GM23338 (cell line): ENCODE measurements around the gene ZNF398. TPM values are rescaled to one million over a fixed set of nuclear protein-coding genes. Genes with fewer than 3 reads are reported as not detected.

Source experiments
- ATAC-seq: fragments of 200-7000 bp; cut with Tn5 transposase; 3 replicates; pipeline ENCODE4 v1.9.1; 2020
- DNase-seq: peaks from one replicate; pipeline ENCODE4 v3.0.0-alpha.2; 2015; ENCODE audit warnings: low spot score
- H2AFZ ChIP-seq: fragments of 200-600 bp; sonication (generic); 2 replicates; pipeline ENCODE4 v1.8.0; 2016; ENCODE audit warnings: antibody characterized with exemption, mild to moderate bottlenecking, moderate library complexity
- H3F3A ChIP-seq: fragments of 200-600 bp; sonication (generic); replicated peaks from 2 replicates; pipeline ENCODE4 v1.8.0; 2017; ENCODE audit warnings: antibody characterized with exemption, mixed run types, low read depth
- H3K27ac ChIP-seq: fragments of 200-600 bp; sonication (generic); 2 replicates; pipeline ENCODE4 v1.6.1; 2016; ENCODE audit warnings: low read depth
- H3K27me3 ChIP-seq: fragments of 200-600 bp; sonication (generic); 2 replicates; pipeline ENCODE4 v1.8.0; 2016; ENCODE audit warnings: mild to moderate bottlenecking, mixed run types, moderate library complexity; ENCODE audit not compliant: insufficient read depth
- H3K36me3 ChIP-seq: fragments of 200-600 bp; sonication (generic); 2 replicates; pipeline ENCODE4 v1.8.0; 2016; ENCODE audit warnings: mild to moderate bottlenecking; ENCODE audit not compliant: insufficient read depth
- H3K4me1 ChIP-seq: fragments of 200-600 bp; sonication (generic); 2 replicates; pipeline ENCODE4 v1.8.0; 2016; ENCODE audit warnings: mild to moderate bottlenecking, moderate library complexity; ENCODE audit not compliant: insufficient read depth
- H3K4me2 ChIP-seq: fragments of 200-600 bp; sonication (generic); 2 replicates; pipeline ENCODE4 v1.7.1; 2017; ENCODE audit warnings: mixed run types
- H3K4me3 ChIP-seq: fragments of 200-600 bp; sonication (generic); 2 replicates; pipeline ENCODE4 v1.6.1; 2016; ENCODE audit warnings: mixed run types
- H3K79me2 ChIP-seq: fragments of 200-600 bp; sonication (generic); replicated peaks from 2 replicates; pipeline ENCODE4 v1.8.0; 2017; ENCODE audit warnings: mild to moderate bottlenecking; ENCODE audit not compliant: insufficient read depth
- H3K9me2 ChIP-seq: fragments of 200-600 bp; sonication (generic); 2 replicates; pipeline ENCODE4 v1.8.0; 2017; ENCODE audit not compliant: insufficient read depth
- H4K20me1 ChIP-seq: fragments of 200-600 bp; sonication (generic); replicated peaks from 2 replicates; pipeline ENCODE4 v1.8.0; 2017; ENCODE audit warnings: mild to moderate bottlenecking; ENCODE audit not compliant: insufficient read depth
- H3K27ac Mint-ChIP-seq: 2 replicates; pipeline ENCODE4 v1.8.0; 2020; ENCODE audit warnings: inconsistent platforms, mild to moderate bottlenecking, moderate library complexity, mixed read lengths
- H3K27me3 Mint-ChIP-seq: 3 replicates; pipeline ENCODE4 v1.8.0; 2022; ENCODE audit warnings: low read depth, mild to moderate bottlenecking, moderate library complexity, mixed read lengths, inconsistent platforms; ENCODE audit not compliant: insufficient read depth, poor library complexity
- H3K36me3 Mint-ChIP-seq: 3 replicates; pipeline ENCODE4 v1.8.0; 2021; ENCODE audit warnings: low read depth, mild to moderate bottlenecking, inconsistent platforms, moderate library complexity, mixed read lengths
- H3K4me1 Mint-ChIP-seq: 3 replicates; pipeline ENCODE4 v1.8.0; 2020; ENCODE audit warnings: mild to moderate bottlenecking, inconsistent platforms, mixed read lengths
- H3K4me3 Mint-ChIP-seq: 3 replicates; pipeline ENCODE4 v1.8.0; 2021; ENCODE audit warnings: moderate library complexity, mild to moderate bottlenecking, inconsistent platforms, mixed read lengths
- H3K9me3 Mint-ChIP-seq: 3 replicates; pipeline ENCODE4 v1.8.0; 2020; ENCODE audit warnings: moderate library complexity, mild to moderate bottlenecking, inconsistent platforms, mixed read lengths
- CREB1 ChIP-seq: fragments of 250-450 bp; sonication (Bioruptor Pico); IDR thresholded peaks from 2 replicates; pipeline ENCODE4 v1.5.0; 2020; ENCODE audit warnings: low read depth, mild to moderate bottlenecking, moderate library complexity
- CTCF ChIP-seq, 2 experiments: fragments of 200-600 bp in 1 of 2; sonication (generic) in 1 of 2; conservative IDR thresholded peaks; 2 replicates each; pipeline versions ENCODE4 v1.5.1 to v1.6.1; 2016 to 2017; ENCODE audit warnings: antibody characterized with exemption in 2 of 2, low read depth in 2 of 2, mild to moderate bottlenecking in 2 of 2, moderate library complexity in 1 of 2
- EZH2 ChIP-seq: fragments of 200-600 bp; sonication (generic); IDR thresholded peaks from one replicate; pipeline ENCODE4 v1.8.0; 2017; ENCODE audit warnings: antibody characterized with exemption, mild to moderate bottlenecking, low read depth; ENCODE audit not compliant: unreplicated experiment
- POLR2AphosphoS5 ChIP-seq: IDR thresholded peaks from 2 replicates; pipeline ENCODE4 v1.6.1; 2016; ENCODE audit warnings: antibody characterized with exemption, low read depth
- REST ChIP-seq: IDR thresholded peaks from one replicate; pipeline ENCODE4 v1.6.1; 2018; ENCODE audit warnings: antibody characterized with exemption; ENCODE audit not compliant: unreplicated experiment
- STAT1 ChIP-seq: IDR thresholded peaks from one replicate; pipeline ENCODE4 v1.6.1; 2016; ENCODE audit warnings: antibody characterized with exemption; ENCODE audit not compliant: unreplicated experiment
- ZNF462 ChIP-seq: fragments of 250-450 bp; sonication (Bioruptor Pico); IDR thresholded peaks from 2 replicates; pipeline ENCODE4 v1.5.0; 2020; ENCODE audit warnings: mild to moderate bottlenecking, moderate library complexity
- polyA plus RNA-seq: library from polyadenylated mRNA; unstranded; fragments of >200 nt; fragmentation: Nextera tagmentation; extraction: Ambion mirVana; gene quantifications from 2 replicates; pipeline ENCODE4 v1.2.1, GENCODE V29; 2016
- total RNA-seq: library from RNA; depleted of rRNA; stranded (reverse); fragments of >200 nt; shearing (Covaris generic); gene quantifications from 2 replicates; pipeline ENCODE4 v1.2.3, GENCODE V29; 2014

ZNF398 gene
- total and polyA plus RNA-seq, 2 experiments from 2014 or later = 20.7 to 99.6 TPM

- TF ChIP-seq ZNF462 (CRISPR knock-in tag) (no peak), CREB1 (CRISPR knock-in tag) (no peak), POLR2AphosphoS5 (no peak)
Measured at GRCh38 chr7:149214020-149214720, 66.9 kb downstream of the ZNF398 start (continued).

GRCh38 chr7:149216402-149216801 is 69.1 kb downstream of the ZNF398 start:
- Mint-ChIP-seq H3K27me3 (peaks cover 5% of the 10 kb centered on the region), H3K4me1 (peaks cover 13% of the 10 kb centered on the region; the same call in 2 of the 3 replicates), H3K36me3 (peaks cover 85% of the 10 kb centered on the region), H3K27ac (no peak overlapping the region), H3K4me3 (no peak overlapping the region), H3K9me3 (no peaks in the 10 kb centered on the region)
- H3K27ac ChIP-seq = no peak overlapping the region
- no peaks in the 10 kb centered on the region for H3K79me2 ChIP-seq
- no peaks in the 10 kb centered on the region for H3K27me3 ChIP-seq
- peaks cover 15% of the 10 kb centered on the region for H4K20me1 ChIP-seq
- H3F3A ChIP-seq = no peaks in the 10 kb centered on the region
- no peak overlapping the region for H3K4me3 ChIP-seq
- H3K4me2 ChIP-seq = no peak overlapping the region
- TF ChIP-seq CTCF (conservative IDR thresholded peaks at IDR 0.05; ENCODE audit: low read depth in 2 of 2) = no peak
- TF ChIP-seq POLR2AphosphoS5 = no peak
- TF ChIP-seq STAT1 = no peak
- TF ChIP-seq CREB1 (CRISPR knock-in tag) = no peak
- TF ChIP-seq REST = no peak
- TF ChIP-seq EZH2 = no peak
- H3K9me2 ChIP-seq = no peaks in the 10 kb centered on the region
- no peak for DNase-seq
- peaks cover 35% of the 10 kb centered on the region for H3K36me3 ChIP-seq
- H2AFZ ChIP-seq = no peak overlapping the region
- H3K4me1 ChIP-seq = no peaks in the 10 kb centered on the region
- no peak for ATAC-seq
